Skeletal muscle tissue (tissue), 4 donors: ENCODE results near the gene TIAM2. TPM values are rescaled to one million over a fixed set of nuclear protein-coding genes. Genes with fewer than 3 reads are reported as not detected.
A peak's percentile ranks its signal among the peaks of the same experiment; 100 is the strongest.
"Not testable (repeated sequence)": the region's sequence is repeated elsewhere in the genome, so short reads cannot be mapped to it uniquely, and the experiment has no call there.

Experiments used
- H3K27ac ChIP-seq: one replicate; pipeline ENCODE4 v1.7.0; 2013; ENCODE audit warnings: mild to moderate bottlenecking, low read depth, low read length, inconsistent platforms
- H3K27me3 ChIP-seq, 3 donors: one replicate each; pipeline ENCODE4 v1.7.0; 2013; ENCODE audit warnings: low read length in 3 of 3; ENCODE audit not compliant: control insufficient read depth in 3 of 3, insufficient read depth in 3 of 3
- H3K36me3 ChIP-seq, 3 donors: one replicate each; pipeline ENCODE4 v1.7.0; 2013; ENCODE audit warnings: low read length in 3 of 3; ENCODE audit not compliant: control insufficient read depth in 3 of 3, insufficient read depth in 3 of 3
- H3K4me1 ChIP-seq, 3 donors: one replicate each; pipeline ENCODE4 v1.7.0; 2013; ENCODE audit warnings: low read length in 3 of 3, mild to moderate bottlenecking in 3 of 3; ENCODE audit not compliant: control insufficient read depth in 3 of 3, insufficient read depth in 3 of 3
- H3K4me3 ChIP-seq, 3 donors: one replicate each; pipeline ENCODE4 v1.7.0; 2013; ENCODE audit warnings: low read length in 3 of 3
- H3K9ac ChIP-seq, 3 donors: one replicate each; pipeline ENCODE4 v1.7.0; 2013; ENCODE audit warnings: low read length in 3 of 3, mild to moderate bottlenecking in 3 of 3, moderate library complexity in 2 of 3, low read depth in 1 of 3
- H3K9me3 ChIP-seq, 3 donors: one replicate each; pipeline ENCODE4 v1.7.0; 2013; ENCODE audit warnings: low read length in 3 of 3; ENCODE audit not compliant: control insufficient read depth in 3 of 3
- total RNA-seq: library from RNA; depleted of rRNA; stranded (reverse); fragments of >200 nt; gene quantifications from one replicate; pipeline ENCODE4 v1.2.3, GENCODE V29; 2014
- donor health status: Osteomylitis.

TIAM2 gene
- total RNA-seq, 1 donor from 2014 or later: 22.4 TPM

- H3K27ac ChIP-seq: no peak overlapping the region
- H3K9me3 ChIP-seq: no peaks in the 10 kb centered on the region
- peak overlapping the region in 2 of 3 donors; percentile 34 to 46 for H3K9ac ChIP-seq
- H3K4me3 ChIP-seq: peak overlapping the region; percentile 31 to 61 (median 52)
- peaks cover 3 to 6% (median 3%) of the 10 kb centered on the region in 3 donors for H3K4me1 ChIP-seq
- H3K27me3 ChIP-seq: no peaks in the 10 kb centered on the region
- H3K36me3 ChIP-seq: no peaks in the 10 kb centered on the region
Observed at GRCh38 chr6:155108070-155108820, 113.1 kb downstream of the TIAM2 start.

GRCh38 chr6:155110721-155111120, 115.6 kb downstream of the TIAM2 start:
- peaks cover 3 to 6% (median 3%) of the 10 kb centered on the region in 3 donors for H3K4me1 ChIP-seq
- no peaks in the 10 kb centered on the region for H3K27me3 ChIP-seq

GRCh38 chr6:155112757-155113156, 117.6 kb downstream of the TIAM2 start:
- H3K9me3 ChIP-seq: no peaks in the 10 kb centered on the region
- H3K27me3 ChIP-seq: no peaks in the 10 kb centered on the region
- no peak overlapping the region for H3K9ac ChIP-seq
- H3K36me3 ChIP-seq: no peaks in the 10 kb centered on the region
- H3K27ac ChIP-seq: no peak overlapping the region
- H3K4me3 ChIP-seq: no peak overlapping the region
- H3K4me1 ChIP-seq: peaks cover 0 to 4% (median 0%) of the 10 kb centered on the region in 3 donors

More at GRCh38 chr6:155110721-155111120, 115.6 kb downstream of the TIAM2 start:
- Histone ChIP-seq H3K4me3 (no peak overlapping the region), H3K27ac (no peak overlapping the region), H3K9me3 (no peaks in the 10 kb centered on the region), H3K9ac (no peak overlapping the region), H3K36me3 (no peaks in the 10 kb centered on the region)

- Histone ChIP-seq H3K27me3 (no peaks in the 10 kb centered on the region), H3K4me3 (no peak overlapping the region), H3K36me3 (no peaks in the 10 kb centered on the region), H3K4me1 (no peaks in the 10 kb centered on the region), H3K27ac (no peak overlapping the region), H3K9ac (no peak overlapping the region), H3K9me3 (no peaks in the 10 kb centered on the region)
Observed at GRCh38 chr6:155115893-155116570, 120.9 kb downstream of the TIAM2 start.

GRCh38 chr6:155116571-155116910, 121.4 kb downstream of the TIAM2 start:
- Histone ChIP-seq H3K36me3 (no peaks in the 10 kb centered on the region), H3K9ac (no peak overlapping the region), H3K4me3 (no peak overlapping the region)

GRCh38 chr6:155117256-155117655, 122.1 kb downstream of the TIAM2 start:
- Histone ChIP-seq H3K36me3 (no peaks in the 10 kb centered on the region), H3K4me1 (peaks cover 0 to 10% (median 3%) of the 10 kb centered on the region in 3 donors), H3K4me3 (no peak overlapping the region), H3K9me3 (no peaks in the 10 kb centered on the region), H3K27me3 (no peaks in the 10 kb centered on the region), H3K27ac (no peak overlapping the region), H3K9ac (no peak overlapping the region)

More at GRCh38 chr6:155116571-155116910, 121.4 kb downstream of the TIAM2 start:
- Histone ChIP-seq H3K4me1 (peaks cover 0 to 4% (median 0%) of the 10 kb centered on the region in 3 donors), H3K9me3 (no peaks in the 10 kb centered on the region), H3K27ac (no peak overlapping the region), H3K27me3 (no peaks in the 10 kb centered on the region)

GRCh38 chr6:155117785-155118184, 122.7 kb downstream of the TIAM2 start:
- H3K4me1 ChIP-seq: peaks cover 0 to 10% (median 3%) of the 10 kb centered on the region in 3 donors

GRCh38 chr6:155119201-155119600, 124.1 kb downstream of the TIAM2 start:
- not testable (repeated sequence) for H3K27me3 ChIP-seq, H3K9me3 ChIP-seq, H3K9ac ChIP-seq, H3K36me3 ChIP-seq, H3K27ac ChIP-seq, H3K4me3 ChIP-seq, H3K4me1 ChIP-seq

More at GRCh38 chr6:155117785-155118184, 122.7 kb downstream of the TIAM2 start:
- no peak overlapping the region for H3K9ac ChIP-seq
- no peaks in the 10 kb centered on the region for H3K9me3 ChIP-seq
- H3K36me3 ChIP-seq: no peaks in the 10 kb centered on the region
- no peaks in the 10 kb centered on the region for H3K27me3 ChIP-seq
- no peak overlapping the region for H3K27ac ChIP-seq
- no peak overlapping the region for H3K4me3 ChIP-seq

- no peaks in the 10 kb centered on the region for H3K36me3 ChIP-seq
- peaks cover 0 to 10% (median 3%) of the 10 kb centered on the region in 3 donors for H3K4me1 ChIP-seq
- H3K9me3 ChIP-seq: no peaks in the 10 kb centered on the region
- H3K27me3 ChIP-seq: no peaks in the 10 kb centered on the region
- no peak overlapping the region for H3K9ac ChIP-seq
- no peak overlapping the region for H3K27ac ChIP-seq
- no peak overlapping the region for H3K4me3 ChIP-seq
Observed at GRCh38 chr6:155120034-155120433, 124.9 kb downstream of the TIAM2 start.

GRCh38 chr6:155121294-155121693, 126.2 kb downstream of the TIAM2 start:
- Histone ChIP-seq H3K27ac (no peak overlapping the region), H3K9me3 (no peaks in the 10 kb centered on the region), H3K27me3 (no peaks in the 10 kb centered on the region), H3K4me3 (peak overlapping the region; percentile 1 to 69 (median 43)), H3K4me1 (peaks cover 0 to 10% (median 3%) of the 10 kb centered on the region in 3 donors), H3K9ac (peak overlapping the region; percentile 27 to 71 (median 66)), H3K36me3 (no peaks in the 10 kb centered on the region)
